CD4-positive, alpha-beta T cell (primary cell): ENCODE measurements around the gene NTM. TPM values are rescaled to one million over a fixed set of nuclear protein-coding genes. Genes with fewer than 3 reads are reported as not detected.

Experiments used
- ATAC-seq: fragments of 200-7000 bp; cut with Tn5 transposase; one replicate; pipeline ENCODE4 v1.10.0; 2022; ENCODE audit warnings: mild to moderate bottlenecking; ENCODE audit not compliant: poor library complexity
- CTCF ChIA-PET: fragments of 350-600 bp; sonication (Branson Sonifier 250); formaldehyde crosslinking; loops from one replicate; lab custom pipeline; 2021; ENCODE audit warnings: antibody characterized with exemption, inconsistent platforms; lab: Charles Lee
- POLR2A ChIA-PET: fragments of 350-600 bp; sonication (Branson Sonifier 250); formaldehyde crosslinking; loops from one replicate; lab custom pipeline; 2021; ENCODE audit warnings: antibody characterized with exemption, inconsistent platforms; lab: Charles Lee
- DNase-seq, 14 experiments: peaks; one replicate each; pipeline ENCODE4 v3.0.0-alpha.2; 2013 to 2020; ENCODE audit warnings: mixed read lengths in 2 of 14
- H3K27ac ChIP-seq, 2 donors: one replicate each; pipeline versions ENCODE4 v1.5.1 to v1.7.0; 2013; ENCODE audit warnings: low read length in 2 of 2, low read depth in 1 of 2, mild to moderate bottlenecking in 1 of 2
- H3K27me3 ChIP-seq, 2 experiments: 1 replicate in 1 of 2; 2 replicates in 1 of 2; pipeline versions ENCODE4 v1.6.1 to v1.7.0; 2013; ENCODE audit warnings: low read length in 2 of 2, control low read depth in 1 of 2, mild to moderate bottlenecking in 1 of 2, moderate library complexity in 1 of 2; ENCODE audit not compliant: insufficient read depth in 2 of 2, control insufficient read depth in 1 of 2
- H3K36me3 ChIP-seq: one replicate; pipeline ENCODE4 v1.6.1; 2013; ENCODE audit warnings: low read length, control low read depth; ENCODE audit not compliant: insufficient read depth
- H3K4me1 ChIP-seq: one replicate; pipeline ENCODE4 v1.6.1; 2013; ENCODE audit warnings: low read length, control low read depth; ENCODE audit not compliant: insufficient read depth
- H3K4me3 ChIP-seq: one replicate; pipeline ENCODE4 v1.5.1; 2013; ENCODE audit warnings: mild to moderate bottlenecking, low read length, moderate library complexity
- H3K9me3 ChIP-seq, 2 experiments: 1 replicate in 1 of 2; 2 replicates in 1 of 2; pipeline versions ENCODE4 v1.6.1 to v1.7.0; 2013; ENCODE audit warnings: low read length in 2 of 2, mild to moderate bottlenecking in 2 of 2, control low read depth in 1 of 2, moderate library complexity in 1 of 2; ENCODE audit not compliant: control insufficient read depth in 1 of 2, insufficient read depth in 1 of 2
- H3K27ac Mint-ChIP-seq: one replicate; pipeline ENCODE4 v1.8.0; 2020; ENCODE audit warnings: mixed read lengths
- H3K27me3 Mint-ChIP-seq: one replicate; pipeline ENCODE4 v1.8.0; 2021; ENCODE audit warnings: mixed read lengths
- H3K36me3 Mint-ChIP-seq: one replicate; pipeline ENCODE4 v1.8.0; 2021; ENCODE audit warnings: low read depth, mixed read lengths
- H3K4me1 Mint-ChIP-seq: one replicate; pipeline ENCODE4 v1.8.0; 2021; ENCODE audit warnings: low read depth, mixed read lengths
- H3K4me3 Mint-ChIP-seq: one replicate; pipeline ENCODE4 v1.8.0; 2020; ENCODE audit warnings: mild to moderate bottlenecking, mixed read lengths
- H3K9me3 Mint-ChIP-seq: one replicate; pipeline ENCODE4 v1.8.0; 2020; ENCODE audit warnings: mixed read lengths
- CTCF ChIP-seq: fragments of 200-600 bp; IDR thresholded peaks from one replicate; pipeline ENCODE4 v1.8.0; 2022; ENCODE audit warnings: antibody characterized with exemption, mild to moderate bottlenecking
- intact Hi-C, 2 experiments: fragments of 100-400 bp; cut with DNase I in 1 of 2; cut with micrococcal nuclease in 1 of 2; formaldehyde crosslinking; loops; one replicate each; pipeline versions ENCODE4 v1.15.1 to v1.9.0; 2023 to 2025; cut with DNase I, micrococcal nuclease
- total RNA-seq, 174 experiments: library from RNA in 2 of 174; stranded (reverse) in 2 of 174; gene quantifications; one replicate each; pipeline ENCODE4 v1.2.3 and lab custom pipeline; 2021 to 2026

Gene NTM
- total RNA-seq, 2 experiments from 2014 or later: not detected

DNA sequence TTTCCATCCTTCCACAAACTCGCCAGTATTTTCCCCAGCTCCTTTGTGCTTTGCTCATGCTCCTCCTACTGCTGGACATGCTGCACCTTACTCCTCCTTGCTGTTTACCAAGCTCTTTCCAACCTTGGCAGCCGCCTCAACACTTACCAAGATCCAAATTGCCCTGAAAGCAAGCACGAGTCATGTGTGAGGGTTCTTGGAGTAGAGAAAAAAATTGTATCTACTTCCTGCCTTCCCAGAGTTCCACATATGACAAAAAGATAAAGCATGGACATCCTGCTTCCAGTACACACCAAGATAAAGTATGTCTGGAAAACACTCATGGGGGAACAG lies 767.5 kb downstream of the NTM start:
- H3K9me3 ChIP-seq: peaks cover 0 to 17% of the 10 kb centered on the region in 2 experiments
- TF ChIP-seq CTCF: no peak
- peaks cover 0 to 2% of the 10 kb centered on the region in 2 experiments for H3K27me3 ChIP-seq
- no peaks in the 10 kb centered on the region for H3K4me1 ChIP-seq
- H3K27ac ChIP-seq: no peak overlapping the region
- intact Hi-C loops: no loop called here
- Mint-ChIP-seq H3K4me1 (no peaks in the 10 kb centered on the region), H3K27ac (no peak overlapping the region), H3K9me3 (no peaks in the 10 kb centered on the region), H3K27me3 (no peaks in the 10 kb centered on the region), H3K36me3 (no peaks in the 10 kb centered on the region), H3K4me3 (no peak overlapping the region)
- H3K4me3 ChIP-seq: no peak overlapping the region
- H3K36me3 ChIP-seq: no peaks in the 10 kb centered on the region
- ATAC-seq (no peak), DNase-seq (no peak)
- CTCF ChIA-PET: no interaction called here
- POLR2A ChIA-PET: no interaction called here

- intact Hi-C loops: no loop called here
- Mint-ChIP-seq H3K27ac (no peak overlapping the region), H3K4me1 (no peaks in the 10 kb centered on the region), H3K4me3 (no peak overlapping the region), H3K36me3 (no peaks in the 10 kb centered on the region), H3K27me3 (no peaks in the 10 kb centered on the region), H3K9me3 (no peaks in the 10 kb centered on the region)
- ATAC-seq (no peak), DNase-seq (no peak)
- ChIA-PET CTCF (no interaction called here), POLR2A (no interaction called here)
- H3K4me1 ChIP-seq: no peaks in the 10 kb centered on the region
- no peak overlapping the region for H3K4me3 ChIP-seq
- no peaks in the 10 kb centered on the region for H3K36me3 ChIP-seq
- H3K27ac ChIP-seq: no peak overlapping the region
- peaks cover 0 to 2% of the 10 kb centered on the region in 2 experiments for H3K27me3 ChIP-seq
- H3K9me3 ChIP-seq: peaks cover 0 to 17% of the 10 kb centered on the region in 2 experiments
- no peak for TF ChIP-seq CTCF
Observed at GRCh38 chr11:132139181-132139580, 768.8 kb downstream of the NTM start.

GRCh38 chr11:132140056-132140455 lies 769.6 kb downstream of the NTM start:
- Mint-ChIP-seq H3K27me3 (no peaks in the 10 kb centered on the region), H3K9me3 (no peaks in the 10 kb centered on the region), H3K4me1 (no peaks in the 10 kb centered on the region), H3K36me3 (no peaks in the 10 kb centered on the region), H3K27ac (no peak overlapping the region), H3K4me3 (no peak overlapping the region)
- no peak overlapping the region for H3K4me3 ChIP-seq
- DNase-seq: no peak
- intact Hi-C loops: no loop called here
- H3K27ac ChIP-seq: no peak overlapping the region
- no peaks in the 10 kb centered on the region for H3K4me1 ChIP-seq
- ATAC-seq: no peak
- H3K36me3 ChIP-seq: no peaks in the 10 kb centered on the region
- POLR2A ChIA-PET: no interaction called here
- TF ChIP-seq CTCF: no peak
- peaks cover 0 to 17% of the 10 kb centered on the region in 2 experiments for H3K9me3 ChIP-seq
- H3K27me3 ChIP-seq: peaks cover 0 to 2% of the 10 kb centered on the region in 2 experiments
- CTCF ChIA-PET: no interaction called here
